ENCODE measurements around the gene CADM3.

GRCh38 chr1:159248311-159248710 lies 76.9 kb downstream of the CADM3 start:
- no peak for TF ChIP-seq CTCF (IDR thresholded peaks at IDR 0.05)
- TF ChIP-seq EZH2 (IDR thresholded peaks at IDR 0.05), result no peak

All from neural progenitor cell (in vitro differentiated cells).